GM18870 (cell line): ENCODE results near the gene C13orf42.
"Not testable (repeated sequence)": the region's sequence is repeated elsewhere in the genome, so short reads cannot be mapped to it uniquely, and the experiment has no call there.

Source experiments
- ATAC-seq: cut with Tn5 transposase; IDR thresholded peaks from one replicate; pipeline ENCODE4 v1.9.1; 2021; ENCODE audit warnings: moderate library complexity; ENCODE audit not compliant: unreplicated experiment

The C13orf42 gene

GRCh38 chr13:51122868-51123566 lies 11.9 kb upstream of the C13orf42 start:
- ATAC-seq, result peak; percentile 44

- not testable (repeated sequence) for ATAC-seq
Observed at GRCh38 chr13:51120873-51121272, 9.8 kb upstream of the C13orf42 start.

- ATAC-seq, result no peak
Observed at GRCh38 chr13:51118809-51119431, 7.8 kb upstream of the C13orf42 start.

DNA sequence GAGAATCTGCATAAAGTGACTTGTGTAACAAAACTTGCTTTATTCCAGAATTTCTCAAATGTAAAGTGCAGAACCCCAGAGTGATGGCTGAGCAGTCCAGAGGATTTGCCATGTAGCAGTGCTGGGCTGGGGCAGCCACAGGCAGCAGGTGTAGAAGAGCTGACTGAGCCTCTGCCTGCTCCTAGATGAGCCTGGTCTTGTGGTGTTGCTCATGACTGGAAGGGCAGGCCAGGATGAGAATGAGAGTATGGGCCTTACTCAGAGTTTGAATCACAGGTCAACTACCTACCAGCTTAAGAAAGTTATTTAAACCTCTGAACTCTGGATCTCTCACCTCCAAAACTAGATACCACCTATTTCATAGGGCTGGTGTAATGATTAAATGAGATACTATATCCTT lies 2.9 kb upstream of the C13orf42 start:
- no peak for ATAC-seq

DNA sequence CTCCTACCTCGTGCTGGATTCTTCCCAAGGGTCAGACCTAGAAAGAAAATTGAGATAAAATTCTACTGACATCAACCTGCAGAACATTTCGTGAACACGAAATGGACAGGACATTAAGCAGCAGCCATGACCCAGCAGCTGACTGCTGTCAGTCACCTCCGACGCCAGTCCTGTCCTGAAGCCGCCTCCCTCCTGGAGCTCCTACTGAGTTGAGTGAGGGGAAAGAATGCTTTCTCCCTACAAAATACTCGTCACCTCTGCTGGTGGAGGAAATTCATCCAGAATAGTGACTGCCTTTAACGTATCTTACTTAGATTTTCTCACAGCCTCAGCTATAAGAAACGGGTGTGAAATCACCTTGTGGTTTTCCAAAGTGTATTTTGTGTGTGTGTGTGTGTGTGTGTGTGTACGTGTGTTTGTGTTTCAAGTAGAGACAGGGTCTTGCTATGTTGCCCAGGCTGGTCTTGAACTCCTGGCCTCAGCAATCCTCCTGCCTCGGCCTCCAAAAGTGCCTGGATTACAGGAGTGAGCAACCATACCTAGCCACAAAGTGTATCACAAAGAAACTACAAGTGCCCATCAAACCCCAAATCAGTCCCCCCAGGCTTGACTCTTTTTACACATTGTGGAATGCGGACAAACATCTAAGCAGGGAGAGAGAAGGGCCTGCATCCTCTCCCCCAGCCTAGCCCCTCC lies 2.3 kb upstream of the C13orf42 start:
- ATAC-seq, result no peak

DNA sequence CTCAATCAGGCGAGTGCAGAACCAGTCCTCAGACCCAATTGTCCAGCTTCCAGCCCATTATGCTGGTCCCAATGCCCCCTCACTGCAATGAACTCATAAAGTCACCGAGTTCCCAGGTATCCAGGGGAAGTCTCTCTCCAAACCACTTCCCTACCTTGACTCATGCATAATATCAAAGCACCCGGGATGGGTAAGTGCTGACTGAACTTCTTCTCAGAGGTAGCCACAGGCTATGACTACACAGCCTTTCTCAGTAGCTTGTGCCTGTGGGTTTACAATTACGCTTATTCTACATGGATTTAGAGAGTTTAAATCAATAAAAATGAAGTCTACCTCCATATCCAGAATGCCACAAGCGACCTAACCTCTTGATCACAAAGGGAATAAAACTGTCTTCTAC lies 1.7 kb upstream of the C13orf42 start:
- no peak for ATAC-seq

DNA sequence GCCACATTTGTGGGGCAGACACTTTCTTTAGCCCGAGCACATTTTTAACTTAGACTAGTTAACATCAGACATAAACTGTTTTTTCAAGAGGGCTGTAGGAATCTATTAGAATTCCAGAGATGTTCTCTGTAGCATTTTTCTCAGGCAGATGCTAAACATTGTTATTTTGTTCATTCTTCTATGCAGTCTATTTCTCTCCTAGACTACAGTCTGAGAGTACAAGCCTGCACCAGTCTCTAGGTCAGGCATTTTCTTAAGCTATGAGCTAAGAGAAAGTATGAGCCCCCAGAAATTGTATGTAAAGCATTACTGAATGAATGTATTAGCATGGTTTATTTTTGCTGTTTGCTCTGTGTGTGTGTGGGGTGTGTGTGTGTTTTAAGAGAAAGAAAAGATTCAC lies 923 bp upstream of the C13orf42 start:
- no peak for ATAC-seq

GRCh38 chr13:51107996-51108395 lies 3.1 kb downstream of the C13orf42 start:
- no peak for ATAC-seq

DNA sequence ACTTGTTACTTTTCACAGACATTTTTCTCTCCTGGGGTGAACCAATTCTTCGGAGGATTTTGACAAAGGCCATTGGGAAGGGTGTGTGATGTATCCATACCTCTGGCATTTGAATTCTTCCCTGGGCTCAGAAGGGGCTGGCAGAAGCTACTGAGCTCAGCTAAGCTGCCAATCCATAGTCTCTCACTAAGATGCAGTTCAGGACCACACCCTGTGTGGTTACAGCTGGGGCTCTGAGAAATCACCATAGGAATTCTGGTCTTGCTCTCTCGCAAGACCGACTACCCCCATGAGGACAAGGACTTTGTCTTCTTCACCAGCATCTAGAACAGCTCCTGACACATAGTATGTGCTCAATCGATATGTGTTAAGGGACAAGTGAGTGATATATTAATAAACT lies 6.0 kb downstream of the C13orf42 start:
- ATAC-seq, result no peak

- ATAC-seq, result no peak
Observed at GRCh38 chr13:51101636-51102235, 9.3 kb downstream of the C13orf42 start.

GRCh38 chr13:51097353-51098043 lies 13.6 kb downstream of the C13orf42 start:
- no peak for ATAC-seq

DNA sequence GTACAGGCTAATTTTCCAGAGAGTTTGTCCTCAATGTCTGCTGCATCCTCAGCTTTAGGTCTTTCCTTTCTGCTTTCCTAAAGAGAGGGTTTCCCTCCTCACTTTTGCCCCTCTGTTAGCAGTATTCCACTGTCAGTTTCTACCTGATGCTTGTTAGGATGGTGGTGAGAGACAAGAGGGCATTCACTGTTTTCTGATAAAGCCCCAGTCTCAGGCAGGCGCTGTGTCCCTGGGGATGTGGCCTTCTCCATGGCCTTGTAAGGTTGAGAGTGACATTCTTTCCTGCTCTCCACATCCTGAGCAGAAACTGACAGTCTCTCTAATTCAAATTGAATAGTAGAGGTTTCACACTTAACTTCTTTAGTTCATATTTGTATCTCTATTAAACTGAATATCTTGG lies 14.9 kb downstream of the C13orf42 start:
- no peak for ATAC-seq

DNA sequence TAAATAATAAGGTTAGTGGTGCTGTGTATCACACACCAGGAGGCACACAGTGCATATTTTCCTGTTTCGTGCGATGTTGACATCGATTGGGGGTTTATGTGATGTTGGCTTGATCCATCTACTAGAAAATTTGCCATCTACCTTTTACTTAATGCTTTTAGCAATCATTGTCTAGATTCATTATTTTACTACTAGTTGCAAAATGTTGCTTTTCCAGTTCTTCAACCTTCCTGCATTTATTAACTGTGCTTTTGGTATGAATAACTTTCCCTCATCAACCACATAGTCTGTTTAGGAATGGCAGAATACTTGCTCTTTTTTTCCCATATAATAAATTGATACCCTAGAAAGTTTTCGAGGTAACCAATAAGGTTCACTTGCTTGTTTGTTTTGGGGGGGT lies 17.5 kb downstream of the C13orf42 start:
- ATAC-seq, result no peak

DNA sequence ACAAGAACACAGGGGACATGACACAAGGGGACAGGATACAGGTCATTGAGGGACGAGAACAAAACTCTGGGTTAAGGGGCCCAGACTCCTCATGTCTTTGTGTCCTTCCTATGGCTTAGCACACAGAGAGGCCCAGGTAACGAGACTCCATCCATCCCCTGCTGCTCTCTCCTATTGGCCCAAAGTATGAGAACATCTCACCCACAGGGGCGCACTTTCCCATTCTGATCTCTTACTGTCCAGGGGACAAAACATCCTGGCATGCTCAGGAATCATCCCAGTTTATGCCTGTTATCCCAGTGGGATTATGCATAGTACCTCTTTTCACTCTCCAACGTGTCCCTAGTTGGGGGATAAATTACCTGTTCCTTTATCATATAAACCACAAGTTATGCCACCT lies 19.2 kb downstream of the C13orf42 start:
- ATAC-seq, result no peak

- no peak for ATAC-seq
Observed at GRCh38 chr13:51083706-51084105, 27.4 kb downstream of the C13orf42 start.

DNA sequence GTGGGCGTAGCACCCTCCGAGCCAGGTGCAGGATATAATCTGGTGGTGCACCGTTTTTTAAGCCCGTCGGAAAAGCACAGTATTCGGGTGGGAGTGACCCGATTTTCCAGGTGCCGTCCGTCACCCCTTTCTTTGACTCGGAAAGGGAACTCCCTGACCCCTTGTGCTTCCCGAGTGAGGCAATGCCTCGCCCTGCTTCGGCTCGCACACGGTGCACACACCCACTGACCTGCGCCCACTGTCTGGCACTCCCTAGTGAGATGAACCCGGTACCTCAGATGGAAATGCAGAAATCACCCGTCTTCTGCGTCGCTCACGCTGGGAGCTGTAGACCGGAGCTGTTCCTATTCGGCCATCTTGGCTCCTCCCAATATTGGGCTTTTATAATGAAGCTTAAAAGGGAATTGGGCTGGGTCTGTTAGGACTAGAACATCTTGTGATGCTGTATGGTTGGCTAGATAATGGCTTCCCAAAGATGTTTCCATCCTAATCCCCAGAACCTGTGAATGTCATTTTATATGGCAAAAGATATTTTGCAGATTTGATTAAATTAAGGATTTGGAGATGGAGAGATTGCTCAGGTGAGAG lies 30.5 kb downstream of the C13orf42 start:
- ATAC-seq, result not testable (repeated sequence)

DNA sequence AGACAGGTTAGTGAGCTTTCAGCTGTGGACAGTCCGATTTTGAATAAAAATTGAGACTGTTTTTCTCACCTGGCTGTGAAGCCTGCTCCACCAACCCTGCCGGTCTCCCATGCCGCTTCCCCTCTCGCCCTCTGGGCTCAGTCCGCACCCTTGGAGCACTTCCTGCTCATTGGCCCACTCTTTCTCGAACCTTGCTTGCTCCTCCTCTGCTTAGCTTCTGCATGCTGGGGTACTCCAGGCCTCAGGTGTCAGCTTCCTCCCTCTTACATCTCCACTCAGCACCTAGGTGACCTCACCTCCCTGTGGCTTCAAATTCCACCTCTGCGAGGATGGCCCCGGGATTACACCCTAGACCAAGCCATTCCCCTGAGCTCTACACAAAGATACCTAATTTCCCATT lies 39.6 kb downstream of the C13orf42 start:
- no peak for ATAC-seq

GRCh38 chr13:51070005-51070649 lies 40.9 kb downstream of the C13orf42 start:
- peak; percentile 66 for ATAC-seq

DNA sequence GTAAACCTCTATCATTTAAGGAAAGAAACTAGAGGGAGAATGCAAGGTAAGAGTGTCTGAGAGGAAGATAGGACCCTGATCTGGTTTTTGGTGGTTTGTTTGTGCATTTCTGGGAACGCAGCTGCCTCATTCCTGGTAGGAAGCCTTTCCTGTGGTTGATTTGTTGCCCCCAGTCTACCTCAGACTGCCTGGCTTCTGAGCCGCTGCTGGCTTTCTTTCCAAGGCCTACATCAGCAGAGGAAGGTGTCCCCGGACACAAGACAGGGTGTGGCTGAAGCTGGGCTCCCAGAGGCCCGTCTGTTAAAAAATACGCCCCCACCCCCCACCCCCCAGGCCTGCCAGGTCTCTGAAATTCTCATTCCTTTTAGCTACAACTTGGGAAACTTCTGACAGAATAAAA lies 42.6 kb downstream of the C13orf42 start:
- no peak for ATAC-seq

DNA sequence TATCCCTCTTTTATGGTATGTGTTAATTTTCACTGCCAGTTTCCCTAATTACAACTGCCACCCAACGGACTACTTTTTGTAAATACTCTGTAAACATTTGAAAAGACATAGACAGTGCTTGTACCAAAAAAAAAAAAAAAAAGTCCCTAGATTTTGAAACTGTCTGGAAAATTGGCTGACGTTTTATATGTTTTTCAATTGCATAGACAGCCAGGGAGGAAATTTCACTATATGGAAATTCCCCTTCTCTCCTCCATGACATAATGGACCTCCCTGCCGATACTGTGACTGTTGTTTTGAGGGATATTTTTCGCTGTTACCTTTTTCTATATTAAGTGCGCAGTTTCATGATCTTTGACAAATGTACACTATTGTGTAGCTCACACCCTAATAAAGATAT lies 43.4 kb downstream of the C13orf42 start:
- ATAC-seq, result no peak
